GM12874 (cell line): Measurements from ENCODE around the gene CYP19A1.

Experiments
- CTCF ChIP-seq: IDR thresholded peaks from 2 replicates; pipeline ENCODE4 v1.5.1; 2011; ENCODE audit warnings: low read depth, mild to moderate bottlenecking, control low read depth, low read length, moderate library complexity; ENCODE audit not compliant: insufficient read depth

Gene CYP19A1

GRCh38 chr15:51227940-51228732 is 110.3 kb downstream of the CYP19A1 start:
- TF ChIP-seq CTCF, result no peak

GRCh38 chr15:51226576-51227210 is 111.7 kb downstream of the CYP19A1 start:
- TF ChIP-seq CTCF, result no peak

- no peak for TF ChIP-seq CTCF
These were observed 114.0 kb downstream of the CYP19A1 start for GRCh38 chr15:51224428-51224827.

GRCh38 chr15:51223771-51224229 is 114.6 kb downstream of the CYP19A1 start:
- no peak for TF ChIP-seq CTCF

- no peak for TF ChIP-seq CTCF
These were observed 120.0 kb downstream of the CYP19A1 start for GRCh38 chr15:51218299-51218938.

- TF ChIP-seq CTCF, result no peak
These were observed 125.5 kb downstream of the CYP19A1 start for GRCh38 chr15:51212909-51213308.

- no peak for TF ChIP-seq CTCF
These were observed 126.2 kb downstream of the CYP19A1 start for GRCh38 chr15:51212239-51212638.
